Measurements from ENCODE around the gene CSAG3. TPM values are rescaled to one million over a fixed set of nuclear protein-coding genes. Genes with fewer than 3 reads are reported as not detected.

Gene CSAG3
- total RNA-seq, 1 donor from 2014 or later = not detected

Other genes with a start within 250 kb of the CSAG3 start
- gene GABRQ, start 121.3 kb upstream of the CSAG3 start, total RNA-seq = 1.0 TPM
- not detected for gene MAGEA3, start 60.4 kb upstream of the CSAG3 start, total RNA-seq
- not detected for gene CSAG2, start 49.9 kb upstream of the CSAG3 start, total RNA-seq
- gene MAGEA2B, start 44.6 kb upstream of the CSAG3 start, total RNA-seq = not detected
- not detected for gene CSAG1, start 25.5 kb upstream of the CSAG3 start, total RNA-seq
- not detected for gene MAGEA12, start 25.5 kb upstream of the CSAG3 start, total RNA-seq
- not detected for gene MAGEA2, start 5.4 kb upstream of the CSAG3 start, total RNA-seq
- gene MAGEA6, start 10.5 kb downstream of the CSAG3 start, total RNA-seq = not detected
- 23.1 TPM for gene CETN2, start 71.5 kb downstream of the CSAG3 start, total RNA-seq
- 5.9 TPM for gene NSDHL, start 71.8 kb downstream of the CSAG3 start, total RNA-seq
- gene ZNF185, start 138.8 kb downstream of the CSAG3 start, total RNA-seq = 22.6 TPM
- not detected for gene PNMA5, start 234.9 kb downstream of the CSAG3 start, total RNA-seq

All from tongue (tissue), 1 donor.